A549 (cell line): Measurements from ENCODE around the gene OGFR. TPM values are rescaled to one million over a fixed set of nuclear protein-coding genes. Genes with fewer than 3 reads are reported as not detected.

Experiments used
- ATAC-seq, 2 experiments: fragments of 200-7000 bp in 1 of 2; fragments of >200 bp in 1 of 2; cut with Nextera tagmentation in 1 of 2; cut with Tn5 transposase in 1 of 2; 3 replicates each; pipeline versions ENCODE4 v1.8.0 to v1.9.1; 2018 to 2020; ENCODE audit warnings: mild to moderate bottlenecking in 1 of 2, moderate library complexity in 1 of 2
- CTCF ChIA-PET: fragments of 300-600 bp; sonication (Branson Sonifier 250); formaldehyde crosslinking; extraction: SDS; loops from one replicate; lab custom pipeline; 2021; ENCODE audit warnings: antibody characterized with exemption, inconsistent platforms; lab: Yijun Ruan, JAX
- POLR2A ChIA-PET: fragments of 350-600 bp; formaldehyde crosslinking; extraction: SDS; loops from one replicate; lab custom pipeline; 2021; ENCODE audit warnings: antibody characterized with exemption, inconsistent platforms; lab: Yijun Ruan, JAX
- DNase-seq, 2 experiments: peaks; one replicate each; pipeline versions ENCODE4 v3.0.0 to v3.0.0-alpha.2; 2011 to 2016; ENCODE audit warnings: low read depth in 1 of 2, low spot score in 1 of 2
- FAIRE-seq: peaks from 2 replicates; lab custom pipeline; 2011; peaks lifted over from hg19 to GRCh38; lab: Jason Lieb, UNC
- H3K27ac ChIP-seq, 2 experiments: fragments of >200 bp; sonication (Bioruptor Twin); formaldehyde crosslinking; 3 replicates each; pipeline ENCODE4 v1.5.1; 2016 to 2017
- H3K4me1 ChIP-seq: fragments of >200 bp; sonication (Bioruptor Twin); formaldehyde crosslinking; 3 replicates; pipeline ENCODE4 v1.6.1; 2016
- H3K4me2 ChIP-seq: fragments of >200 bp; sonication (Bioruptor Twin); formaldehyde crosslinking; 3 replicates; pipeline ENCODE4 v1.6.1; 2016
- H3K4me3 ChIP-seq: fragments of >200 bp; sonication (Bioruptor Twin); formaldehyde crosslinking; 3 replicates; pipeline ENCODE4 v1.5.1; 2016
- H3K9me3 ChIP-seq: fragments of >200 bp; sonication (Bioruptor Twin); formaldehyde crosslinking; 3 replicates; pipeline ENCODE4 v1.6.1; 2016
- BHLHE40 ChIP-seq: IDR thresholded peaks from 2 replicates; pipeline ENCODE4 v1.6.1; 2012; ENCODE audit warnings: low read depth, low read length, inconsistent platforms
- CBX8 ChIP-seq: fragments of 200-600 bp; sonication (generic); IDR thresholded peaks from 2 replicates; pipeline ENCODE4 v1.6.1; 2016
- CEBPB ChIP-seq, 2 experiments: fragments of >200 bp in 1 of 2; sonication (Bioruptor Twin) in 1 of 2; formaldehyde crosslinking in 1 of 2; IDR thresholded peaks; 2 replicates each; pipeline ENCODE4 v1.6.1; 2012 to 2016
- EHF ChIP-seq: fragments of 250-450 bp; sonication (Bioruptor Pico); IDR thresholded peaks from 2 replicates; pipeline ENCODE4 v1.5.0; 2020; ENCODE audit warnings: mild to moderate bottlenecking
- EHMT2 ChIP-seq: fragments of 200-600 bp; sonication (generic); IDR thresholded peaks from 2 replicates; pipeline ENCODE4 v1.6.1; 2016; ENCODE audit warnings: antibody characterized with exemption, low read depth, mild to moderate bottlenecking, moderate library complexity
- ESRRA ChIP-seq: fragments of 150-350 bp; IDR thresholded peaks from 2 replicates; pipeline ENCODE4 v1.6.1; 2014; ENCODE audit warnings: mild to moderate bottlenecking, low read length, borderline replicate concordance
- GATA3 ChIP-seq: IDR thresholded peaks from 2 replicates; pipeline ENCODE4 v1.6.1; 2012; ENCODE audit warnings: borderline replicate concordance
- HOXB5 ChIP-seq: fragments of 250-450 bp; sonication (Bioruptor Pico); IDR thresholded peaks from 2 replicates; pipeline ENCODE4 v1.5.0; 2020; ENCODE audit warnings: mild to moderate bottlenecking, moderate library complexity
- JUN ChIP-seq, 2 experiments: fragments of >200 bp; sonication (Bioruptor Twin); formaldehyde crosslinking; IDR thresholded peaks; 2 replicates in 1 of 2; 3 replicates in 1 of 2; pipeline ENCODE4 v1.6.1; 2016 to 2017
- NFE2L2 ChIP-seq: fragments of 150-350 bp; conservative IDR thresholded peaks from 2 replicates; pipeline ENCODE4 v1.6.1; 2014; ENCODE audit warnings: low read length
- POLR2A ChIP-seq: IDR thresholded peaks from 2 replicates; pipeline ENCODE4 v1.6.1; 2012; ENCODE audit warnings: mild to moderate bottlenecking, low read length
- POLR2AphosphoS2 ChIP-seq: conservative IDR thresholded peaks from 2 replicates; pipeline ENCODE4 v1.6.1; 2012; ENCODE audit warnings: low read length, improper control_type of control experiment, inconsistent platforms
- RAD21 ChIP-seq, 2 experiments: fragments of >200 bp in 1 of 2; sonication (Bioruptor Twin) in 1 of 2; formaldehyde crosslinking in 1 of 2; IDR thresholded peaks in 1 of 2; conservative IDR thresholded peaks in 1 of 2; 2 replicates in 1 of 2; 3 replicates in 1 of 2; pipeline ENCODE4 v1.6.1; 2012 to 2018; ENCODE audit warnings: inconsistent platforms in 1 of 2
- RARB ChIP-seq: fragments of 250-450 bp; sonication (Bioruptor Pico); IDR thresholded peaks from 2 replicates; pipeline ENCODE4 v1.8.0; 2021; ENCODE audit warnings: mild to moderate bottlenecking, moderate library complexity
- RFX5 ChIP-seq: fragments of 450-650 bp; IDR thresholded peaks from 2 replicates; pipeline ENCODE4 v1.7.1; 2014; ENCODE audit warnings: antibody characterized with exemption, mild to moderate bottlenecking, moderate library complexity
- SREBF2 ChIP-seq: fragments of 450-650 bp; IDR thresholded peaks from 2 replicates; pipeline ENCODE4 v1.6.1; 2014; ENCODE audit warnings: mild to moderate bottlenecking, moderate library complexity
- TP53 ChIP-seq: fragments of 250-450 bp; sonication (Bioruptor Pico); IDR thresholded peaks from 2 replicates; pipeline ENCODE4 v1.5.0; 2021; ENCODE audit warnings: mild to moderate bottlenecking, moderate library complexity
- ZFP36 ChIP-seq: fragments of 450-650 bp; IDR thresholded peaks from 2 replicates; pipeline ENCODE4 v1.6.1; 2014; ENCODE audit warnings: borderline replicate concordance; ENCODE audit not compliant: partially characterized antibody
- ZNF302 ChIP-seq: fragments of 250-450 bp; sonication (Bioruptor Pico); IDR thresholded peaks from 2 replicates; pipeline ENCODE4 v1.9.0; 2021; ENCODE audit warnings: inconsistent platforms, mild to moderate bottlenecking, moderate library complexity
- ZSCAN20 ChIP-seq: fragments of 250-450 bp; sonication (Bioruptor Pico); IDR thresholded peaks from 2 replicates; pipeline ENCODE4 v1.8.0; 2022; ENCODE audit warnings: mild to moderate bottlenecking, moderate library complexity
- WGBS: methylation state at CpG from one replicate; pipeline ENCODE4 v1.1.6; 2017; ENCODE audit errors: missing lambda C conversion rate; 5-methylcytosine and 5-hydroxymethylcytosine counted together
- polyA plus RNA-seq, 4 experiments: library from polyadenylated mRNA; depleted of rRNA in 3 of 4; stranded (reverse); fragments of >200 nt; fragmentation: RNase III in 1 of 4; extraction: RNeasy Plus Mini Kit Qiagen cat#74134 plus additional on column Dnase treatment in 1 of 4; gene quantifications; 2 replicates in 3 of 4; 3 replicates in 1 of 4; pipeline ENCODE4 v1.2.3, GENCODE V29; 2011 to 2017
- TF ChIP-seq, protein P1 (sequence below): IDR thresholded peaks from 2 replicates; pipeline ENCODE4 v1.6.1; 2012
- TF ChIP-seq, protein P2 (sequence below): IDR thresholded peaks from 2 replicates; pipeline ENCODE4 v1.6.1; 2012; ENCODE audit warnings: low read depth, borderline replicate concordance
- TF ChIP-seq, protein P3 (sequence below): fragments of 250-450 bp; sonication (Bioruptor Pico); IDR thresholded peaks from 2 replicates; pipeline ENCODE4 v1.5.0; 2021; ENCODE audit warnings: mild to moderate bottlenecking, moderate library complexity, borderline replicate concordance
- TF ChIP-seq, protein P4 (sequence below): fragments of 200-600 bp; sonication (generic); IDR thresholded peaks from 2 replicates; pipeline ENCODE4 v1.6.1; 2016; ENCODE audit warnings: antibody characterized with exemption, mild to moderate bottlenecking, moderate library complexity
- TF ChIP-seq, protein P5 (sequence below): fragments of >200 bp; sonication (Bioruptor Twin); formaldehyde crosslinking; IDR thresholded peaks from 2 replicates; pipeline ENCODE4 v1.6.1; 2016

The OGFR gene
- polyA plus RNA-seq, 2 of the 4 experiments (the other 2 are of a cell fraction): 15.9 to 35.6 TPM

DNA sequence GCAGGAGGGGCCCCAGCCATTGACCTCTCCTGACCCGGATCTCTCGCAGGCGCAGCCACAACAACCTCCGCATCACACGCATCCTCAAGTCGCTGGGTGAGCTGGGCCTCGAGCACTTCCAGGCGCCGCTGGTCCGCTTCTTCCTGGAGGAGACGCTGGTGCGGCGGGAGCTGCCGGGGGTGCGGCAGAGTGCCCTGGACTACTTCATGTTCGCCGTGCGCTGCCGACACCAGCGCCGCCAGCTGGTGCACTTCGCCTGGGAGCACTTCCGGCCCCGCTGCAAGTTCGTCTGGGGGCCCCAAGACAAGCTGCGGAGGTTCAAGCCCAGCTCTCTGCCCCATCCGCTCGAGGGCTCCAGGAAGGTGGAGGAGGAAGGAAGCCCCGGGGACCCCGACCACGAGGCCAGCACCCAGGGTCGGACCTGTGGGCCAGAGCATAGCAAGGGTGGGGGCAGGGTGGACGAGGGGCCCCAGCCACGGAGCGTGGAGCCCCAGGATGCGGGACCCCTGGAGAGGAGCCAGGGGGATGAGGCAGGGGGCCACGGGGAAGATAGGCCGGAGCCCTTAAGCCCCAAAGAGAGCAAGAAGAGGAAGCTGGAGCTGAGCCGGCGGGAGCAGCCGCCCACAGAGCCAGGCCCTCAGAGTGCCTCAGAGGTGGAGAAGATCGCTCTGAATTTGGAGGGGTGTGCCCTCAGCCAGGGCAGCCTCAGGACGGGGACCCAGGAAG lies 7.7 kb downstream of the OGFR start:
- no peak for TF ChIP-seq ESRRA
- TF ChIP-seq, protein P1, sequence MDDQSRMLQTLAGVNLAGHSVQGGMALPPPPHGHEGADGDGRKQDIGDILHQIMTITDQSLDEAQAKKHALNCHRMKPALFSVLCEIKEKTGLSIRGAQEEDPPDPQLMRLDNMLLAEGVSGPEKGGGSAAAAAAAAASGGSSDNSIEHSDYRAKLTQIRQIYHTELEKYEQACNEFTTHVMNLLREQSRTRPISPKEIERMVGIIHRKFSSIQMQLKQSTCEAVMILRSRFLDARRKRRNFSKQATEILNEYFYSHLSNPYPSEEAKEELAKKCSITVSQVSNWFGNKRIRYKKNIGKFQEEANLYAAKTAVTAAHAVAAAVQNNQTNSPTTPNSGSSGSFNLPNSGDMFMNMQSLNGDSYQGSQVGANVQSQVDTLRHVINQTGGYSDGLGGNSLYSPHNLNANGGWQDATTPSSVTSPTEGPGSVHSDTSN: no peak
- TF ChIP-seq, protein P2, sequence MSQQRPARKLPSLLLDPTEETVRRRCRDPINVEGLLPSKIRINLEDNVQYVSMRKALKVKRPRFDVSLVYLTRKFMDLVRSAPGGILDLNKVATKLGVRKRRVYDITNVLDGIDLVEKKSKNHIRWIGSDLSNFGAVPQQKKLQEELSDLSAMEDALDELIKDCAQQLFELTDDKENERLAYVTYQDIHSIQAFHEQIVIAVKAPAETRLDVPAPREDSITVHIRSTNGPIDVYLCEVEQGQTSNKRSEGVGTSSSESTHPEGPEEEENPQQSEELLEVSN: no peak
- no peak for TF ChIP-seq NFE2L2
- TF ChIP-seq POLR2A: no peak
- no peak for TF ChIP-seq CEBPB (IDR thresholded peaks at IDR 0.05)
- TF ChIP-seq TP53 (CRISPR knock-in tag): no peak
- no peak for TF ChIP-seq HOXB5 (CRISPR knock-in tag)
- no peak for TF ChIP-seq RFX5
- TF ChIP-seq GATA3: no peak
- DNase-seq (no peak), ATAC-seq (no peak), FAIRE-seq (no peak)
- H3K9me3 ChIP-seq: no peaks in the 10 kb centered on the region
- ChIA-PET CTCF (no interaction called here), POLR2A (no interaction called here)
- no peak overlapping the region for H3K27ac ChIP-seq
- WGBS: 95% methylated on average over 43 of the region's 43 CpGs
- H3K4me3 ChIP-seq: no peak overlapping the region
- no peak overlapping the region for H3K4me2 ChIP-seq
- H3K4me1 ChIP-seq: peaks cover 18% of the 10 kb centered on the region; the same call in 2 of the 3 replicates

DNA sequence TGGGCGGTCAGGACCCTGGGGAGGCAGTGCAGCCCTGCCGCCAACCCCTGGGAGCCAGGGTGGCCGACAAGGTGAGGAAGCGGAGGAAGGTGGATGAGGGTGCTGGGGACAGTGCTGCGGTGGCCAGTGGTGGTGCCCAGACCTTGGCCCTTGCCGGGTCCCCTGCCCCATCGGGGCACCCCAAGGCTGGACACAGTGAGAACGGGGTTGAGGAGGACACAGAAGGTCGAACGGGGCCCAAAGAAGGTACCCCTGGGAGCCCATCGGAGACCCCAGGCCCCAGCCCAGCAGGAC lies 8.2 kb downstream of the OGFR start:
- H3K27ac ChIP-seq: no peak overlapping the region
- H3K9me3 ChIP-seq: no peaks in the 10 kb centered on the region
- 94% methylated on average over 11 of the region's 11 CpGs for WGBS
- peaks cover 17% of the 10 kb centered on the region; the same call in 2 of the 3 replicates for H3K4me1 ChIP-seq
- CTCF ChIA-PET: no interaction called here
- TF ChIP-seq RAD21 (conservative IDR thresholded peaks at IDR 0.05 in 1 of 2, IDR thresholded peaks at IDR 0.05 in 1 of 2) (no peak), RFX5 (no peak), ZNF302 (CRISPR knock-in tag) (no peak), ZSCAN20 (no peak), POLR2AphosphoS2 (no peak), HOXB5 (CRISPR knock-in tag) (no peak), CBX8 (no peak), JUN (IDR thresholded peaks at IDR 0.05) (no peak), EHF (no peak), RARB (CRISPR knock-in tag) (no peak), SREBF2 (no peak), ZFP36 (no peak), BHLHE40 (no peak), EHMT2 (no peak)
- TF ChIP-seq, protein P1: no peak
- TF ChIP-seq, protein P3, sequence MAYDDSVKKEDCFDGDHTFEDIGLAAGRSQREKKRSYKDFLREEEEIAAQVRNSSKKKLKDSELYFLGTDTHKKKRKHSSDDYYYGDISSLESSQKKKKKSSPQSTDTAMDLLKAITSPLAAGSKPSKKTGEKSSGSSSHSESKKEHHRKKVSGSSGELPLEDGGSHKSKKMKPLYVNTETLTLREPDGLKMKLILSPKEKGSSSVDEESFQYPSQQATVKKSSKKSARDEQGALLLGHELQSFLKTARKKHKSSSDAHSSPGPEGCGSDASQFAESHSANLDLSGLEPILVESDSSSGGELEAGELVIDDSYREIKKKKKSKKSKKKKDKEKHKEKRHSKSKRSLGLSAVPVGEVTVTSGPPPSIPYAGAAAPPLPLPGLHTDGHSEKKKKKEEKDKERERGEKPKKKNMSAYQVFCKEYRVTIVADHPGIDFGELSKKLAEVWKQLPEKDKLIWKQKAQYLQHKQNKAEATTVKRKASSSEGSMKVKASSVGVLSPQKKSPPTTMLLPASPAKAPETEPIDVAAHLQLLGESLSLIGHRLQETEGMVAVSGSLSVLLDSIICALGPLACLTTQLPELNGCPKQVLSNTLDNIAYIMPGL (CRISPR knock-in tag): no peak
- TF ChIP-seq, protein P4, sequence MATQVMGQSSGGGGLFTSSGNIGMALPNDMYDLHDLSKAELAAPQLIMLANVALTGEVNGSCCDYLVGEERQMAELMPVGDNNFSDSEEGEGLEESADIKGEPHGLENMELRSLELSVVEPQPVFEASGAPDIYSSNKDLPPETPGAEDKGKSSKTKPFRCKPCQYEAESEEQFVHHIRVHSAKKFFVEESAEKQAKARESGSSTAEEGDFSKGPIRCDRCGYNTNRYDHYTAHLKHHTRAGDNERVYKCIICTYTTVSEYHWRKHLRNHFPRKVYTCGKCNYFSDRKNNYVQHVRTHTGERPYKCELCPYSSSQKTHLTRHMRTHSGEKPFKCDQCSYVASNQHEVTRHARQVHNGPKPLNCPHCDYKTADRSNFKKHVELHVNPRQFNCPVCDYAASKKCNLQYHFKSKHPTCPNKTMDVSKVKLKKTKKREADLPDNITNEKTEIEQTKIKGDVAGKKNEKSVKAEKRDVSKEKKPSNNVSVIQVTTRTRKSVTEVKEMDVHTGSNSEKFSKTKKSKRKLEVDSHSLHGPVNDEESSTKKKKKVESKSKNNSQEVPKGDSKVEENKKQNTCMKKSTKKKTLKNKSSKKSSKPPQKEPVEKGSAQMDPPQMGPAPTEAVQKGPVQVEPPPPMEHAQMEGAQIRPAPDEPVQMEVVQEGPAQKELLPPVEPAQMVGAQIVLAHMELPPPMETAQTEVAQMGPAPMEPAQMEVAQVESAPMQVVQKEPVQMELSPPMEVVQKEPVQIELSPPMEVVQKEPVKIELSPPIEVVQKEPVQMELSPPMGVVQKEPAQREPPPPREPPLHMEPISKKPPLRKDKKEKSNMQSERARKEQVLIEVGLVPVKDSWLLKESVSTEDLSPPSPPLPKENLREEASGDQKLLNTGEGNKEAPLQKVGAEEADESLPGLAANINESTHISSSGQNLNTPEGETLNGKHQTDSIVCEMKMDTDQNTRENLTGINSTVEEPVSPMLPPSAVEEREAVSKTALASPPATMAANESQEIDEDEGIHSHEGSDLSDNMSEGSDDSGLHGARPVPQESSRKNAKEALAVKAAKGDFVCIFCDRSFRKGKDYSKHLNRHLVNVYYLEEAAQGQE: no peak
- TF ChIP-seq, protein P5, sequence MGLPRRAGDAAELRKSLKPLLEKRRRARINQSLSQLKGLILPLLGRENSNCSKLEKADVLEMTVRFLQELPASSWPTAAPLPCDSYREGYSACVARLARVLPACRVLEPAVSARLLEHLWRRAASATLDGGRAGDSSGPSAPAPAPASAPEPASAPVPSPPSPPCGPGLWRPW: no peak
- TF ChIP-seq, all 56 proteins: peak for 0
- Histone ChIP-seq H3K4me2 (no peak overlapping the region), H3K4me3 (no peak overlapping the region)
- FAIRE-seq (no peak), ATAC-seq (no peak), DNase-seq (no peak)
- POLR2A ChIA-PET: no interaction called here
